Kidney glomerular epithelial cell (primary cell): ENCODE measurements around the gene OR8G1.
A peak's percentile ranks its signal among the peaks of the same experiment; 100 is the strongest.
"Not testable (repeated sequence)": the region's sequence is repeated elsewhere in the genome, so short reads cannot be mapped to it uniquely, and the experiment has no call there.

ENCODE experiments used
- DNase-seq: peaks from one replicate; lab custom pipeline; 2025; lab: John Stamatoyannopoulos, UW

Gene OR8G1, protein sequence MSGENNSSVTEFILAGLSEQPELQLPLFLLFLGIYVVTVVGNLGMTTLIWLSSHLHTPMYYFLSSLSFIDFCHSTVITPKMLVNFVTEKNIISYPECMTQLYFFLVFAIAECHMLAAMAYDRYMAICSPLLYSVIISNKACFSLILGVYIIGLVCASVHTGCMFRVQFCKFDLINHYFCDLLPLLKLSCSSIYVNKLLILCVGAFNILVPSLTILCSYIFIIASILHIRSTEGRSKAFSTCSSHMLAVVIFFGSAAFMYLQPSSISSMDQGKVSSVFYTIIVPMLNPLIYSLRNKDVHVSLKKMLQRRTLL

DNA sequence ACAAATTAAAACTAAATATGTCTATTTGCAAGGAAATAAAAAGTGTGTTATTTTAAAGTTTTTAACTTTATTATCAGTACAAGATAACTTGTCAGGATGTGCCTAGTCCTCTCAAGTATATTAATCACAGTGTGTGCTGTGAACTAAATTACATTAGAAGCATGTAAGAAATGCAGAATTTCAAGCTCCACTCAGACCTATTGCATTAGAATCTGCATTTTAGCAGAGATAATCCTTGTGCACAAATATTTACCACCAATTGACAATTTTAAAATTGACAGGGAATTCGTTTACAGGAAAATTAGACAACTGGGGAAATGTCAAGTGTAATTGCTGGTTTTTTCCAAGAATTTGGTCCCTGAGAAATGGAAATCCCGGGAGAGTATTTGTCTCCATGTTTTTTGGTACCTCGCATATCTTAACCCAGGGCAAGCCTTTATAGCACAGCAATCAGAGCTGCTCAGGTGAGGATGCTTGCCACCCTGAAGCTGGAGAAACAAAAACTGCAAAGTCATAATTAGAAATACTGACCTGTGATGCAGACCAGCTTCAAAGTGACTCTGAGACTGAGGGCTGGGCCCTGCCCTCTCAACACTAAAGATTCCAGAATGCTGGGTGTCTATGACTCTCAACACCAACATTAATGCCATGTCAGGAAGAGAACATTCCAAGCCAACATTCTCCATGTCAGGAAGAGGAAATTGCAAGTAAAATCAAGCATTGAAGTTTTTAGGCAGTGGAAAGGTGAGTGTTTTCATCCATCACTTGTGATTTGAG lies at the start of gene OR8G1:
Gene OR8G1, plus strand, starts transcription at position 475 of the 777 bp plus-strand sequence. CDS start 8,581 bp downstream, outside the sequence.
- DNase-seq = no peak

DNA sequence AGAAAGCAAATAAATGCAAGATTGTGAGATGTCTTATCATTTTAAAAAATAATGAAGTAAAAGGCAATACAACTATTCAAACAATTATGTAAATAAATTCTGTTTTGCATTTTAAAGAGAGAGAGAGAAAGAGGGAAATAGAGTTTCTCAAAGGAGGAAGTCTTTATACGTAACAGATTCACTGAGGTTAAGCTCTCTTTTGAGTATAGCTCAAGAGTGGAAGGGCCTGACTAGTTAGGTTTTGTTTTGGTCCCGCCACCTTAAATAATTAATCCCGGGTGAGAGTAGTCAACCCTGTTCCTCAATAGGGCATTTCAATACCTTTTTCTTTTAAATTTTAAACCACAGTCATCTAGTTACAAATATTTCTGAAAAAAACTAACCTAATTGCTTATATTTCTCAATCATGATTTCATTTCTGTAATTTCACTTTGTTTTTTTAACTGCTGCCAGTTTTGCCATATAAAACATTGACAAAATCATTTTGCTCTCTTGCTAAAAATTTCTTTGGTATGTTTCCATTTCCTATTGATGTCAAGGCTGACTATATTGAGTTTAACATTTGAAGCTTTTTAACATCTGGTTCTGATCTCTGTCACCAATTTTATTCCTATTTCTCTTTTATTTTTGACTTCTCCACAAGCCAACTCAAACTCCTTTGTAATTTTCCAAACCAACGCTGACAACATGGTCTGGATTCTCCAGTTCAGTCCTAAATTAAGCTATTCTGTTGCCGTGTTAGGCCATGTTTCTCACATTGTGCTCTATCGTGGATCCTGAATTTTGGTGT lies 47.5 kb upstream of the OR8G1 start:
- no peak for DNase-seq

DNA sequence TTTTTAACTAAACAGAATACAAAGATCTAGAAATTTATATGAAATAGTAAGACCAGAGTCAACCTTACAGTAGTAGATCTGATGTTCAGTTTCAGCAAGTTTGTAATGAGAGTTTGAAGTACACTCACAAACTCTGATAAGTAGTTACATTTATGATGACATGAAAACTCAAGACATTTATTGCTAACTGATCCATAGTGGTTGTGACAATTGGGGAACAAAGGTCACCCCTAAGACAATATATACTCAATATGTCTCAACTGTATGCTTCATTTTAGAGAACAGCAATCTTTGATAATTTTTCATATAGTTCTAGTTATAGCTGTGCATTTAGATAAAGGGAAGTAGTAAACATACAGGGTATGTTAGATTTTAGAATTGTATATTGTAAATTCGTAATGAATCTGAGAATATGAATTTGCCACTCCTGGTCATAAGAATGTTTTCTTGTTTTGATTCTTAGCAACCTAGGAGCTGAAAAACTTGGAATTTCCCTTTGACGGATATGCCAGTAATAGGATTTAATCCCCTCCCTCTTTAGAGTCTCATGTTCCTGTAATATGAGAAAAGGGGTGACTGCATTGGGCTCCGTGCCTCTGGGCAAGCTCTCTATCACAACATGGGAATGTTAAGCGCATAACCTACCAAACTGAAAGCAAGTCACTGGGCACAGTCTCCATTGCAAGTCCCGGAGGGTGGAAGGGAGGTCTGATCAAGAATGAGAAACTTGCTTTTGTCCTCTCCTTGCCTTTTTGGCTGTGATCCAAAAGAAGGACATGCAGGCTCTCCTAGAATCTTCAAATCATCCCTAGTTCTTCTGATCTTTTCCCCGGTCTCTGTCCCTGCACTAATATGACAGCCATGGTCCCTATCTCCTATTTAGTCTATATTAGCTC lies 46.4 kb upstream of the OR8G1 start:
- DNase-seq = no peak

DNA sequence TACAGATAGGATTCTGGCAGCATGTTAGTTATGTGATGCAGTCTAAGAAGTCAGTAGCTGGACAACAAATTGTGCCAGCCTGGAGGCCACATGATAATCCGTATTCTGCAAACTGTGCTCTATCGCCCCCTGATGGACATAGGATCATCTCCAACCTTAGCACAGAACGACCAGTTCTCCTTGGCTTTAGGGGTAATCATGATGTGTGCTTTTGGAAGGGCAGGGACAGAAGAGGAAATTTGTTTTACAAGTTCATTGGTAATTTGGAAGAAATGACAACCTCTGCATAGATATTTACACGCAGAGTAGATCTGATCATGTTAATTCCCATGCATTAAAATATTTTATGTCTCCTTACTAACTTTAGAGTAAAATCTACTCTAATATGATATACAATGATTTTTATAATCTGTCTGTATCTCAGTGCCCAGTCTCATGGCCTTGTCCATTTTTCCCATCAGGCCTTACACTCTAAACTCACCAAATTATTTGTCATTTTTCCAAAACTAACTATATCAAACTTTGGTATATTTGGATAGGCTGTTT lies 45.6 kb upstream of the OR8G1 start:
- DNase-seq = peak; percentile 66

DNA sequence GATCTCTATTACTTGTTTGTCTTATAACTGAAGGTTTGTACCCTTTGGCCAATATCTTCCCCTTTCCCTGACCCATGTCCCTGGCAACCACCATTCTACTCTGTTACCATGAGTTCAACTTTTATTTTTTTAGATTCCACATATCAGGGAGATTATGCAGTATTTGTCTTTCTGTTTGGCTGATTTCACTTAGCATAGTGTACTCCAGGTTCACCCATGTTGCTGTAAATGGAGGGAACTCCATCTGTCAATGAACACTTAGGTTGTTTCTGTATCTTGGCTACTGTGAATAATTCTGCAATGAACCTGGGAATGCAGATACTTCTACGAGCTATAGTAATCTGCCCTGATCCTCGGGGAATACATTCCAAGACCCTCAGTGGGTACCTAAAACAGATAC lies 42.9 kb upstream of the OR8G1 start:
- no peak for DNase-seq

DNA sequence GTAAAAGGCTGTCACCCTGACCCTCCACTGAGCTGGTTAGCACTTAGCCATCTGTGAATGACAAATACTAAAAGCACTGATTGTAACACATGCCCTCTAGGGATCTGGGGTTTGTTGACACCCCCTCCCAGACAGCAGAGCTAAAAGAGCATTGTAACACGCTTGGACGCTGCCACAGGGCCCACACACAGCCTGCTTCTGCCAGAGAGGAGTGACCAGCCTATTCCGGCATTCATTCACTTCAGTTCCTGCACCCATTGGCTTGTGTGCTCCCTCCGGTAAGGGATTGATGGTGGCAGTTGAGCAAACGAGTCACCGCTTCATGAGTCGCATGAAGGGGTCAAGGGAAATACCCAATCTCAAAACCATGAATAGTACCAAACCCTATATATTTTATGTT lies 42.0 kb upstream of the OR8G1 start:
- DNase-seq = no peak

DNA sequence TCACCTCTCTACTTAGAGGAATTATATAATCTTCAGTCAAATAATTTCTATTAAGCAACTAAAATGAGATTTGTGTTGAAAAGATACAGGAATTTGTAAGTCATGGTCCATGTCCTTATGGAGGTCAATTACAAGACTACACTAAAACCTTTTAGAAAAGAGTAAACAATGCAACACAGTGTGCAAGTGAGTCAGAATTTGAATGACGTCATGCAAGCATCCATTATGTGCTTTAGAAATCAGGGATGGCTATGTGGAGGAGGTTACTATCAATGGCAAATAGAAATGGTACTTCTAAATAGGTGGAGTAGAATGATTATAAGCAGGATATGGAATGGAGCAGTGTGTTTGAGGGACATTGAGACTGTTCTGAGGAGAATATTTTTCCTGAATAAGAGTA lies 41.2 kb upstream of the OR8G1 start:
- DNase-seq = no peak

DNA sequence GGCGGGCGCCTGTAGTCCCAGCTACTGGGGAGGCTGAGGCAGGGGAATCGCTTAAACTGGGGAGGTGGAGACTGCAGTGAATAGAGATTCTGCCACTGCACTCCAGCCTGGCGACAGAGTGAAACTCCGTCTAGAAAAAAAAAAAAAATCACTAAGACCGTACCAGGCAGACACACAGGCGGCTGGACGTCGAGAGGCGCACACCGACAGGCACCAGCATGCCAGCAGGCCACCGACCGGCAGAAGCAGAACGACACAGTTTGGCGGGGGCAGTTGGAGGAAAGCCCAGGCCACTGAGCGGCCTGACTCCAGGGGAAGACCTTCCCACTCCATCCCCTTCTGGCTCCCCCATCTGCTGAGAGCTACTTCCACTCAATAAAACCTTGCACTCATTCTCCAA lies 40.2 kb upstream of the OR8G1 start:
- DNase-seq = no peak

DNA sequence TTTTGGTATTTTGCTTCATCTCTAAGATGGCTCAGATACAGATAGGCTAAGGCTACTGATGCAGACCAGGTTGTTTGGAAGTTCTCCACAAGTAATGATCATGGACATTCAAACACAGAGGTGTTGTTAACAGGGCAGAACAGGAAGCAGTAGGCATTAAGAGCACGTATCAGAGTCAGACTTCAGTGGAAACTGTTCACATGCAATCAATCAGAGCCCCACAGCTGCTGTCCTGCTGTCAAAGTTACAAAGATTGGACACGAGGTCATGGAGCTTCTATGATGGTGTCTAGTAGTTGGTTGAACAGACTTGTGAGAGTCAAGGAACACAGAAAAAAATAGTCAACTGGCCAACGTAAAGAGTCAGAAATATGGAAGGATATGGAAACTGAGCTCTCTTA lies 37.9 kb upstream of the OR8G1 start:
- DNase-seq = no peak

DNA sequence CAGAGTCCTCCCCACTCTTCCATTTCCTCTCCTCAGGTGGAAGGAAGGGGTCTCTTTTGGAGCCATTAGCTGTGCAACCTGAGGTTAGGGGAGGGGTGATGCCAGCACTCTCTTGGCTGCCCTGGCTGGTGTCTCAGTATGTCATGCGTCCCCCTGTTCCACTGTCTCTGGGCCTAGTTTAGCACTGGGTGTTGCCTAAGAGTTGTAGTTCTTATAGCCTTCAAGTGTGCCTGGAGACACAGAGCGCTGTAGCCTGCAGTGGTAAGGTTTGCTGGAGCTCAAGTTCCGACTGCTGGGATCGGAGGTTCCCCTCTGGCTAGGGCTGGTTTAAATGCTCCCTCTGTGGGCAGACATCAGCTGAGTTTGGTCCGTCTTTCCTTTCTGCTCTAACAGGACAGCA lies 36.9 kb upstream of the OR8G1 start:
- no peak for DNase-seq

DNA sequence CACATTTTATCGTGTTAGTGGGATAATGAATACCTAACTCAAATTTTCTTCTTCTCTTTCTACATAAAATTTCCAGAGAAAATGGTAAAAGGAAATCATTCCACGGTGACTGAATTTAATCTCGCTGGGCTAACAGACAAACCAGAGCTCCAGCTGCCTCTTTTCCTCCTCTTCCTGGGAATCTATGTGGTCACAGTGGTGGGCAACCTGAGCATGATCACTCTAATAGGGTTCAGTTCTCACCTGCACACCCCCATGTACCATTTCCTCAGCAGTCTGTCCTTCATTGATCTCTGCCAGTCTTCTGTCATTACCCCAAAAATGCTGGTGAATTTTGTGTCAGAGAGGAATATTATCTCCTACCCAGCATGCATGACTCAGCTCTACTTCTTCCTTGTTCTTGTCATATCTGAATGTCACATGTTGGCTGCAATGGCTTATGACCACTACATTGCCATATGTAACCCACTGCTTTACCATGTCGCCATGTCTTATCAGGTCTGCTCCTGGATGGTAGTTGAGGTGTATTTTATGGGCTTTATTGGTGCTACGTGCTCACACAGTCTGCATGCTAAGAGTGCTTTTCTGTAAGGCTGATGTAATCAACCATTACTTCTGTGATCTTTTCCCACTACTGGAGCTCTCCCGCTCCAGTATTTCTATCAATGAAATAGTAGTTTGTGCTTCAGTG lies 33.6 kb upstream of the OR8G1 start:
- no peak for DNase-seq

DNA sequence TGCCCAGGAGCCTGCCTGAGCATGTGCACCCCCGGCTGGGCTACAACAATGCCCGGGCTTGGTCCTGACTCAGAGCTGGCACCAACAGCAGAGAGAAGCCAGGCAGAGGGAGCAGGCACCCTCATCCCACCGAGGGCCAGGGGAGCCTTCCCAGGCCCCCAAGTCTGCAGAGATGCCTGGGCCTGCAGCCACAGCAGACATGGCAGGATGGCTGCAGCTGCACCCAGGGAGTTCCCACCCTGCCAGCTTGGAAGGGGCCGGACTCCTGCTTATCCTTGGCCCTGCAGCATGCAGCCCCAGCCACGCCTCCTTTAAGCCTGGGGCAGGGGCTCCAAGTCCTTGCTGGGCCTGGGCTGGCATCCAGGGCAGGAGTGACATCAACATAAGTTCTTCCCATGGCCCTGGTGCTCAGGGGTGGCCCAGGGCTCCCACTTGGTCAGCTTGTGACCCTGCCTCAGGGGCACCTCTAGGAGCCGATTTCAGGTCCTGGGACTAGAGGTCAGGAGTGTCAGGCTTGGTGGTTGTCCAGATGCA lies 31.0 kb upstream of the OR8G1 start:
- no peak for DNase-seq

DNA sequence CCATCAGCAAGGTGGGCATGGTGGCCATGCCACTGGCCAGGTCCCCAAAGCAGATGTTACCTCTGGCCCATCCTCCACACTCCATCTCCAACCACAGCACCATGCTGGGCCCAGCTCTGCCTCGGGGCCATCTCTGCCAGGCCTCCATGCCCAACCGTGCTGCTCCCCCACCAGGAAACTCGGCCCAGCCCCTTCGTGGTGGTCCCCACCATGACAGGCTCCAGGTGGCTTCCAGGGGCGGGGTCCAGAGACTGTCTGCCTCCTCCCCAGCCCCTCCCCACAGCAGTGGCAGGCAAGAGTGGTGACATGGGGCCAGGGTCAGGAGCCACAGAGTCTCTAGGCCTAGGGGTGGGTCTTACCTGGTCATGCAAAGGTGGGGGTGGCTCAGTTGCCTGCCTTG lies 30.5 kb upstream of the OR8G1 start:
- no peak for DNase-seq

DNA sequence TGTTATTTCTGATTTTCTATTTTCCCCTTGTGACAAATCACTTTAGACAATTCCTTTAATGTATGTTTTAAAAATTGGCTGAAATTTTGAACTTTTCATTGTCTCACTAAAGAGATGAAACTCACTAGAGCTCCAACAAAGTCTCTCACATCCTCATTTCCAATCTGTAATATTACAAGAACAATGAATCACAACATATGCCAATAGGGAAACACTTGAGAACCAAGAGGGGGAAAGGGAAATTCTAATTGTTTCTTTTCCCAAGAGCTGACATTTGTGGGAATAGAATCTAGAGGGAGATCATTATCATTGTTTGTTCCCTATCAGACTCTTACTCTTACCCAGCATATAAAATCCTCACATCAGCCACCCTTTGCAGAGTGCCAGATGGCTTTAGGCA lies 29.6 kb upstream of the OR8G1 start:
- DNase-seq = no peak

DNA sequence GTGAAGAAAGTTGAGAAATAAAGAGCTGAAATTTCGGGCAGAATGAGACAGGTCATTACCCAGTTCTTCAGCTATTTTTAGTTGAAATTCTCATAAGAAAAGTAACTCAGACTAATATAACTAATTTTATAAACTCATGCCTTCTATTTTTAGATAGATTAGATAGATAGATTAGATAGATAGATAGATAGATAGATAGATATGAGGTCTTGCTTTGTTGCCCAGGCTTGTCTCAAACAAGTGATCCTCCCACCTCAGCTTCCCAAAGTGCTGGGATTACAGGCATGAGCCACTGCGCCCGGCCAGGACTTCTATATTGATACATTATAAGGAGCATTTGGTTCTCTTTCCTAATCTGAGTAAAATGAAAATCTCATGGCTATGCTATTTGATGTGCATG lies 26.9 kb upstream of the OR8G1 start:
- DNase-seq = no peak

DNA sequence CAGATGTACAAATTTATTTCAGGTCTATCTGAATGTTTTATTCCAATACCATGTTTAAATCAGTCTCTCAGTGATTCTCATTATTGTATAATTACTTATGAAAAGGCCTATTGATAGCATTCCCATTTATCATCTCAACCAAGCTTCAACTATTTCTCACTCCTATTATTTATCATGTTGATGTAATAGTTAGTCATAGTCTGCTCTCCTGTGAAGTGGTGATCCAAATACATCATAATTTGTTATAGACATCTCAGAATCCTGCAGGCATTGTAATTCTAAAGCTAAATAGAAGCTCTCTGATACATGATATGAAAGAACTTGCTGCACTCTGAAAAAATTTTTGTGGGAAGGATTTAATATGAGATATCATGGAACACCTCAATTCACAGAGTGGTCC lies 21.8 kb upstream of the OR8G1 start:
- DNase-seq = no peak

DNA sequence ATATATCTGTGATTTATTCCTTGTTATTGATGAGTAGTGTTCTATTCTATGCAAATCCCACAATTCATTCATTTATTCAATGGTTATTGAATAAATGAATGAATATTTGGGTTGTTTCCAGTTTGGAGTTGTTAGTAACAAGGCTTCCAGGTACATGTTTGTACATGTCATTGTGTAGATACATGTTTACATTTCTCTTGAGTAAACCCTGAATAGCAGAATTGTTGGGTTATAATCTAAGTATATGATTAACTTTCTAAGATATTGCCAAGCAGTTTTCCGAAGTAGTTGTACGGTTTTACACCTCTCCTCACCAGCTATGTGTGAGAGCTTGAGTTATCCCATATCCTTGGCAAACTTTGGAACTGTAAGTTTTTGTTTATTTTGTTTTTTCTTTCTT lies 18.5 kb upstream of the OR8G1 start:
- no peak for DNase-seq

DNA sequence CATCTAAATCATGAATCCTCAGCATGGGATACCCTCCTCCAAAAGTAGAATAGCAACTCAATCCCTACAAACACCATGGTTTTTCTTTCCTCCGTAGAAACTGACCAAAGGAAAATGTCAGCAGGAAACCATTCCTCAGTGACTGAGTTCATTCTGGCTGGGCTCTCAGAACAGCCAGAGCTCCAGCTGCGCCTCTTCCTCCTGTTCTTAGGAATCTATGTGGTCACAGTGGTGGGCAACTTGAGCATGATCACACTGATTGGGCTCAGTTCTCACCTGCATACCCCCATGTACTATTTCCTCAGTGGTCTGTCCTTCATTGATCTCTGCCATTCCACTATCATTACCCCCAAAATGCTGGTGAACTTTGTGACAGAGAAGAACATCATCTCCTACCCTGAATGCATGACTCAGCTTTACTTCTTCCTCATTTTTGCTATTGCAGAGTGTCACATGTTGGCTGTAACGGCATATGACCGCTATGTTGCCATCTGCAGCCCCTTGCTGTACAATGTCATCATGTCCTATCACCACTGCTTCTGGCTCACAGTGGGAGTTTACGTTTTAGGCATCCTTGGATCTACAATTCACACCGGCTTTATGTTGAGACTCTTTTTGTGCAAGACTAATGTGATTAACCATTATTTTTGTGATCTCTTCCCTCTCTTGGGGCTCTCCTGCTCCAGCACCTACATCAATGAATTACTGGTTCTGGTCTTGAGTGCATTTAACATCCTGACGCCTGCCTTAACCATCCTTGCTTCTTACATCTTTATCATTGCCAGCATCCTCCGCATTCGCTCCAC lies 16.1 kb upstream of the OR8G1 start:
- DNase-seq = not testable (repeated sequence)

DNA sequence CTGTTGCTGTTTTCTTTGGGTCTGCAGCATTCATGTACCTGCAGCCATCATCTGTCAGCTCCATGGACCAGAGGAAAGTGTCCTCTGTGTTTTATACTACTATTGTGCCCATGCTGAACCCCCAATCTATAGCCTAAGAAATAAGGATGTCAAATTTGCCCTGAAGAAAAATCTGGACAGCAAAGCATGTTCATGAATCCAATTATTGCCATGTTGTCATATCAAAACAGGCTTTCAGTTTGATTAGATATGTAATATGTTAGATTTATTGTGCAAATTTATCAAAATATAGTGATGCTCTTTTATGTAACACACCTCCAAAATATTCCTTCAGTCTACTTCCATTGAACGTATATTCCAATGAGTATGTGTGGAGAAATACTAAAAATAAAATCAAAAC lies 15.4 kb upstream of the OR8G1 start:
- DNase-seq = no peak

DNA sequence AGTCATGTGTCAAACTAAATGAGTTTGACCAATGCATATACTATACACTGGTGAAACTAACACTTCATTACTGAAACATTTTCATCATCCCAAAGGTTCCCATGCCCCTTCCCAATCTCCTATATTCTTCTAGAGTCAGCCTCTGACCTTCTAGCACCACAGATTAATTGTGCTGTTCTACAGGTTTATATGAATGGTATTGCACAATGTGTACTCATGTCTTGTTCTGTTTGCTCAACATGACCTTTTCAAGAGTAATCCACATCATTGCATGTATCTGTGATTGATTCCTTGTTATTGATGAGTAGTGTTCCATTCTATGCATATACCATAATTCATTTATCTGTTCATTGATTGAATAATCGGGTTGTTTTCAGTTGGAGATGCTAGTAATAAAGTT lies 7.5 kb upstream of the OR8G1 start:
- DNase-seq = no peak
